ENCODE measurements around the gene HMBS. TPM values are rescaled to one million over a fixed set of nuclear protein-coding genes. Genes with fewer than 3 reads are reported as not detected.
A peak's percentile ranks its signal among the peaks of the same experiment; 100 is the strongest.

HMBS gene
- total and polyA plus RNA-seq, 2 of the 8 experiments (the other 6 are each of a cell fraction or from before 2014, with no cell fraction given), result 69.3 to 109 TPM

- TF ChIP-seq CBX8 (IDR thresholded peaks at IDR 0.05; ENCODE audit: borderline replicate concordance, low read depth, low read length) (no peak), SRF (IDR thresholded peaks at IDR 0.05; ENCODE audit: low read depth, low read length) (no peak), BCL11A (IDR thresholded peaks at IDR 0.05; ENCODE audit: low read depth in 2 of 2, low read length in 2 of 2) (no peak), SUZ12 (IDR thresholded peaks at IDR 0.05; ENCODE audit: low read length) (no peak), NANOG (IDR thresholded peaks at IDR 0.05; ENCODE audit: insufficient read depth, low read depth, low read length, poor library complexity, severe bottlenecking) (no peak), JUND (IDR thresholded peaks at IDR 0.05; ENCODE audit: low read length) (0 out of 2 replicates have a peak, but pooled peaks have one; percentile 26), EZH2 (IDR thresholded peaks at IDR 0.05; ENCODE audit: low read depth, low read length, severe bottlenecking) (no peak), PHF8 (conservative IDR thresholded peaks at IDR 0.05; ENCODE audit: low read depth, low read length) (peak; percentile 98), SIN3A (conservative IDR thresholded peaks at IDR 0.05 in 1 of 2, IDR thresholded peaks at IDR 0.05 in 1 of 2; ENCODE audit: low read depth in 1 of 2, low read length in 2 of 2) (peak in 1 of 2 experiments; percentile 78; a peak in 3 of 4 replicates), MAX (IDR thresholded peaks at IDR 0.05) (peak; percentile 77)
- TF ChIP-seq, protein P1, sequence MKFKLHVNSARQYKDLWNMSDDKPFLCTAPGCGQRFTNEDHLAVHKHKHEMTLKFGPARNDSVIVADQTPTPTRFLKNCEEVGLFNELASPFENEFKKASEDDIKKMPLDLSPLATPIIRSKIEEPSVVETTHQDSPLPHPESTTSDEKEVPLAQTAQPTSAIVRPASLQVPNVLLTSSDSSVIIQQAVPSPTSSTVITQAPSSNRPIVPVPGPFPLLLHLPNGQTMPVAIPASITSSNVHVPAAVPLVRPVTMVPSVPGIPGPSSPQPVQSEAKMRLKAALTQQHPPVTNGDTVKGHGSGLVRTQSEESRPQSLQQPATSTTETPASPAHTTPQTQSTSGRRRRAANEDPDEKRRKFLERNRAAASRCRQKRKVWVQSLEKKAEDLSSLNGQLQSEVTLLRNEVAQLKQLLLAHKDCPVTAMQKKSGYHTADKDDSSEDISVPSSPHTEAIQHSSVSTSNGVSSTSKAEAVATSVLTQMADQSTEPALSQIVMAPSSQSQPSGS (IDR thresholded peaks at IDR 0.05; ENCODE audit: low read length), result no peak
Observed at GRCh38 chr11:119084663-119085436, at the start of gene HMBS (continued).
